Esophagus (tissue), 2 donors: ENCODE measurements around the gene CTSD. TPM values are rescaled to one million over a fixed set of nuclear protein-coding genes. Genes with fewer than 3 reads are reported as not detected.

ENCODE experiments used
- H3K27ac ChIP-seq, 2 donors: one replicate each; pipeline ENCODE4 v1.5.1; 2013; ENCODE audit warnings: low read depth in 2 of 2, mild to moderate bottlenecking in 2 of 2, inconsistent platforms in 1 of 2, low read length in 1 of 2, moderate library complexity in 1 of 2
- H3K27me3 ChIP-seq, 2 donors: one replicate each; pipeline ENCODE4 v1.6.1; 2013; ENCODE audit warnings: low read length in 2 of 2, control low read depth in 1 of 2, mild to moderate bottlenecking in 1 of 2; ENCODE audit not compliant: insufficient read depth in 2 of 2, control insufficient read depth in 1 of 2
- H3K36me3 ChIP-seq, 2 donors: one replicate each; pipeline ENCODE4 v1.6.1; 2013; ENCODE audit warnings: low read length in 1 of 2; ENCODE audit not compliant: control insufficient read depth in 2 of 2, insufficient read depth in 2 of 2
- H3K4me1 ChIP-seq, 2 donors: one replicate each; pipeline ENCODE4 v1.6.1; 2013; ENCODE audit warnings: low read length in 1 of 2; ENCODE audit not compliant: control insufficient read depth in 2 of 2, insufficient read depth in 2 of 2
- H3K4me3 ChIP-seq, 2 donors: one replicate each; pipeline ENCODE4 v1.5.1; 2013; ENCODE audit warnings: low read length in 2 of 2, mild to moderate bottlenecking in 2 of 2, low read depth in 1 of 2, moderate library complexity in 1 of 2
- H3K9me3 ChIP-seq, 2 donors: one replicate each; pipeline ENCODE4 v1.6.1; 2013; ENCODE audit warnings: mild to moderate bottlenecking in 2 of 2, low read depth in 1 of 2, low read length in 1 of 2, moderate library complexity in 1 of 2; ENCODE audit not compliant: control insufficient read depth in 2 of 2, insufficient read depth in 1 of 2
- WGBS, 2 donors: extraction: QIAGEN DNeasy Blood & Tissue Kit; methylation state at CpG; one replicate each; pipeline ENCODE4 v1.1.7; 2013; 5-methylcytosine and 5-hydroxymethylcytosine counted together
- polyA plus RNA-seq, 2 donors: library from polyadenylated mRNA; stranded (reverse); fragments of 200-250 nt; gene quantifications; one replicate each; pipeline ENCODE4 v1.2.3, GENCODE V29; 2013
- donor health status: healthy with polysubstance abuse.
- donor health status: Bipolar disorder and iron deficiency.

The CTSD gene
- polyA plus RNA-seq, 2 donors = 273 to 284 TPM

DNA sequence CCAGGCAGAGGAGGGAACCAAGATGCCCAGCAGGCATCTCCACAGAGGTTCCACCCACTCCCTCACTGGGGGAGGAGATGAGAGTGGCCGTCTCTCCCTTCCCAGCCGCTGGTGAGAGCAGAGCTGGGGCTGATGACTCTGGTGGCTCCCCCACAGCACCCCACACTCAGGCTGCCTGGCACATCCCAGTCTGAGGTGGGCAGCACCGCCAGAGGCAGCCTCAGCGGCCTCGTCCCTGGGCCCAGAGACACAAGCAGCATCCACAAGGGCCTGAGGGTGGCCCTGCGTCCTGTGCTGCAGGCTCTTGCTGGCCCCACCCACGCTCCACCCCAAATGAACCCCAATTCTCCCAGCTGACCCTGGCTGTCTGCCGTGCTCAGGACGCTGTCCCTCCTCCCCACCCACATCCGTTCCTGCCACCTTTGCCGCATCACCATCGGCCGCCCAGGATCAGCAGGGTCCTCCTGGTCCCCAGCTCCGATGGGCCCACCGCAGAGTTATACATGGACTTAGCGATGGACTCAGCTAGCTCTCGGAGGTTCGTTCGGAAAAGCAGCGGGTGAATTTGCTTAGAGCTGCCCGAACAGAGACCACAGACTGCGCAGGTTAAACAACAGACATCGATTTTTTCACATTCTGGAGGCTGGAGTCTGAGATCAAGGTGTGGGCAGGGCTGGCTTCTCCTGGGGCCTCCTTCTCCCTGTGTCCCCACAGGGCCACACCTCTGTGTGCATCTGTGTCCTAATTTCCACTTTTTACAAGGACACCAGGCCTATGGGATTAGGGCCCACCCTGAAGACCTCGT lies 20.2 kb upstream of the CTSD start:
- Histone ChIP-seq H3K27me3 (no peaks in the 10 kb centered on the region), H3K36me3 (no peaks in the 10 kb centered on the region), H3K4me3 (no peak overlapping the region), H3K9me3 (no peaks in the 10 kb centered on the region), H3K27ac (no peak overlapping the region), H3K4me1 (peaks cover 0 to 2% of the 10 kb centered on the region in 2 donors)
- WGBS, 2 donors = 81 to 83% methylated on average over 22 to 24 of the region's 24 CpGs

DNA sequence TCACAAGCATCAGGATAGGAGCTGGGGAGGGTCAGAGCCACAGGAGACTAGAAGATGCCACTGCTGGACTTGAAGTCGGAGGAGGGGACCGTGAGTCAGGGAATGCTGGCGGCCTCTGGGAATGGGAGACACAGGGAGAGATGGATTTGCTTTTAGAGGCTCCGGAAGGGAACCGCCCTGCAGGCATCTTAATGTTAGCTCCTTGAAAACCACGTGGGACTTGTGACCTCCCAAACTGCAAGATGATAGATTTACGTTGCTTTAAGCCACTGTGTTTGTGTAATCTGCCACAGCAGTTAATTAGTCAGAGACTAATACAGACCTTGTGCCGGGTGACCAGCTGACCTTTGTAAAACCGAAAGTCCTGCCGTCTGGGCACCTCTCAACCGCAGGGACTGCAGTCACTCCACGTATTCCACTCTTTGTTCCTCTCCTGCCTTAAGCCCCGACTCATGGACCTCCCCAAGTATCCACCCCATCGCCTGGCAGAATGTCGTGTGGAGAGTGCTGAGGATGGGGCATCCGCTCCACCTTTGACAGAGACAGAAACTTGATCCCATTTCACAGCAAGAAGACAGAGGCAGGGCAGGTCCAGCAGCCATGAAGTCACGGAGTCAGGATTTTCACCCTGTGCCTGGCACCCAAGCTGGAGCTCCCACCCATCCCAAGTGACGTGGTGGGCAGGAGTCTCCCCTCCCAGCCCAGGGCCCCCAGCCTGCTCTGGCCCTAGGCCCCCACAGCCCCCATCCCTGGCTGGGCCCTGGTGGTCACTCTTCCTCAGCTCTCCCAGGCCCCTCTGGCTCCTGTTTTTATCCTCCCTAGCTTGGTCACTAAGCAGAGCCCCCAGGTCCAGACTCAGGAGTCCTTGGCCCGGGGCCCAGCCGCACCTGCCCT lies 19.4 kb upstream of the CTSD start:
- Histone ChIP-seq H3K27me3 (no peaks in the 10 kb centered on the region), H3K9me3 (no peaks in the 10 kb centered on the region), H3K27ac (no peak overlapping the region), H3K4me3 (no peak overlapping the region), H3K36me3 (no peaks in the 10 kb centered on the region), H3K4me1 (peaks cover 2 to 8% of the 10 kb centered on the region in 2 donors)
- 68 to 69% methylated on average over 20 of the region's 20 CpGs for WGBS, 2 donors

- no peaks in the 10 kb centered on the region for H3K36me3 ChIP-seq
- H3K4me3 ChIP-seq = no peak overlapping the region
- H3K27ac ChIP-seq = no peak overlapping the region
- WGBS, 2 donors = 72 to 75% methylated on average over 13 of the region's 13 CpGs
- peaks cover 5 to 9% of the 10 kb centered on the region in 2 donors for H3K4me1 ChIP-seq
- H3K9me3 ChIP-seq = no peaks in the 10 kb centered on the region
- H3K27me3 ChIP-seq = no peaks in the 10 kb centered on the region
Measured at GRCh38 chr11:1782031-1782590, 18.4 kb upstream of the CTSD start.

- H3K27ac ChIP-seq = no peak overlapping the region
- H3K4me1 ChIP-seq = peaks cover 5 to 9% of the 10 kb centered on the region in 2 donors
- WGBS, 2 donors = 78 to 79% methylated on average over 9 of the region's 9 CpGs
- no peak overlapping the region for H3K4me3 ChIP-seq
- H3K9me3 ChIP-seq = no peaks in the 10 kb centered on the region
- H3K36me3 ChIP-seq = no peaks in the 10 kb centered on the region
- no peaks in the 10 kb centered on the region for H3K27me3 ChIP-seq
Measured at GRCh38 chr11:1781593-1781975, 17.9 kb upstream of the CTSD start.

DNA sequence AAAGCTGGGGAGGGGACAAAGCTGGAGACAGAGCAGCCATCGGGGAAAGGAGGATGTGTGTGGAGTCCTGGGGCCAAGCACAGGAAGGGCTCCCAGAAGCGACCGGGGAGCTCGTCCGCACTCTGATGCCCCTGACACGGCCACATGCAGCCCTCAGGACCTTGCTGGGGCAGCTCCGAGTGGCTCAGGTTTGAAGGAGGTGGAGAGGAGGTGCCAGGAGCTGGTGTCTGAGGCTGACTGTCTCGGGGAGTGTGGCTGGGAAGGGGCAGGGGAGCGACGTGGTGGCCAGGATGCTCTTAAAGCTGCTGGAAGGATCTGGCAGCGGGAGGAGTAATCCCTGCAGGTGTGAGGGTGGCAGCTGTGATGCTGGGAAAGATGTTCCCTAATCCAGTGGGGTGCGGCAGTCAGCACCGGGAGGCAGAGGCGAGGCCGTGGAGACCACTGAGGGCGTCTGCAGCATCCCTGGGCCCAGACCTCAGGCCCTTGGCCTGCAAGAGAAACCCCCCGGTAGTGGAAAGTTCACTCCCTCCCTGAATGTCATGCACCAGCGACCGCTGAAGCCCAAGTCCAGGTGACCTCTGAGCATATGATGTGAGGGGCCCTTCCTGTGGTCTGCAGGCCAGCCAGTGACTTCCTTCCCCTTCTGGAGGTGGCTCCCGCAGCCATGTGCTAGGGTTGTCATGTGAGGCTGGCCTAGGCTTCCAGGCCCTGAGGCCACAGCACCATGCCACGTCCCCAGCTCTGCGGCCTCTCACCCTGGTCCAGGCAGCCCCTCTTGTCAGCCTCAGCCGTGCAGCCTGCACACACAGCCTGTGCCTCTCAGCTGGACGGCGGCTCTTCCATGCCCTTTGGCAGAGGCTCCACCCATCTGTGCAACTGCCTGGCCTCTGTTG lies 17.2 kb upstream of the CTSD start:
- no peak overlapping the region for H3K27ac ChIP-seq
- 72% methylated on average over 25 of the region's 25 CpGs for WGBS, 2 donors
- no peaks in the 10 kb centered on the region for H3K27me3 ChIP-seq
- H3K9me3 ChIP-seq = no peaks in the 10 kb centered on the region
- peaks cover 5 to 9% of the 10 kb centered on the region in 2 donors for H3K4me1 ChIP-seq
- H3K4me3 ChIP-seq = no peak overlapping the region
- H3K36me3 ChIP-seq = no peaks in the 10 kb centered on the region

DNA sequence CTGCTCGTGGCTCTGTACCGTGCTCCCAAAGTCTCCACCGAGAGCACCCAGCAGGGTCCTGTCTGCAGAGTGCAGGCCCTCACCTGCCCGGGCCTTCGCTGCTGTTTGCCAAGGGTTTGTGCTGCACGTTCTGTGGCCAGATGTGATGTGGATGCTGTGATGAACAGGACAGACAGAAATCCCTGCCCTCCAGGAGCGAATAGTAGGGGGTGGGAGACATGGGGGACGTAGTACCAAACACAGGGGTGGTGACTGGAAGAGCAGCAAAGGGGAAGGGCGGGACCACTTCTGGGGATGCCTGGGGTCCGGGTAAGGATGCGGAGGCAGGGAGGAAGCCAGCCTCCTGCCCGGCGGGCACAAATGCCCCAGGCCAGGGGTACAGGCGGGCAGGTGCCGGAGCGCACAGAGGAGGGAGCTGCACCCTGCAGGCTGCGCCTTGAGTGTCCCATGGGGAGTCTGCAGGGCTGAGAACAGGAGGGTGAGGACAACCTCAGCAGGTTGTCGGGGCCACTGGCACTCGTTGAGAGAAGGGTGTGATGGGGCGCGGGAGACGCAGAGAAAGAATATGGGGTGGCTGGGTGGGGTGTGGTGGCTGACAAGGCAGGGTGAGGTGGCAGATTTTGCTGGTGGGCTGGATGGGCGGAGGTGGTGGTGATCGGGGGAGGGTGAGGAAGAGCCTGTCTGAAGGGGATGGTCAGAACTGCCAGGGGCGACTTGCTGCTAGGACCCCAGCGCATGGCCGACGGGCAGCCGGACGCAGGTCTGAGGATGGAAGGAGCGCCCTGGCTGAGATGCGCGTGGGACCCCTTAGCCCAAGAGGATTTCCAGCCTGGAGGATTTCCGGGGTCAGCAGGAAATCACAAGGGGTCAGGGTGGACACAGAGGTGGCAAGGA lies 16.3 kb upstream of the CTSD start:
- H3K27me3 ChIP-seq = no peaks in the 10 kb centered on the region
- no peak overlapping the region for H3K27ac ChIP-seq
- H3K4me3 ChIP-seq = no peak overlapping the region
- H3K4me1 ChIP-seq = peaks cover 5 to 9% of the 10 kb centered on the region in 2 donors
- H3K36me3 ChIP-seq = no peaks in the 10 kb centered on the region
- H3K9me3 ChIP-seq = no peaks in the 10 kb centered on the region
- 69 to 77% methylated on average over 33 to 34 of the region's 34 CpGs for WGBS, 2 donors

GRCh38 chr11:1779034-1779805 lies 15.5 kb upstream of the CTSD start:
- H3K9me3 ChIP-seq = no peaks in the 10 kb centered on the region
- H3K36me3 ChIP-seq = no peaks in the 10 kb centered on the region
- H3K27me3 ChIP-seq = no peaks in the 10 kb centered on the region
- 68 to 69% methylated on average over 17 of the region's 17 CpGs for WGBS, 2 donors
- H3K4me1 ChIP-seq = peaks cover 5 to 9% of the 10 kb centered on the region in 2 donors
- no peak overlapping the region for H3K27ac ChIP-seq
- no peak overlapping the region for H3K4me3 ChIP-seq
